GM19099 (cell line): ENCODE data around the gene SERPINA3.

Source experiments
- POLR2A ChIP-seq: IDR thresholded peaks from 3 replicates; pipeline ENCODE4 v1.6.1; 2011; ENCODE audit warnings: low read depth; ENCODE audit not compliant: insufficient read length; ENCODE audit errors: extremely low read depth

The SERPINA3 gene

GRCh38 chr14:94650806-94651805 lies 38.9 kb downstream of the SERPINA3 start:
- no peak for TF ChIP-seq POLR2A

- TF ChIP-seq POLR2A: no peak
Observed at GRCh38 chr14:94653321-94653720, 41.1 kb downstream of the SERPINA3 start.

GRCh38 chr14:94654071-94654861 lies 42.1 kb downstream of the SERPINA3 start:
- no peak for TF ChIP-seq POLR2A

GRCh38 chr14:94655169-94655710 lies 43.0 kb downstream of the SERPINA3 start:
- TF ChIP-seq POLR2A: no peak

GRCh38 chr14:94656043-94656442 lies 43.9 kb downstream of the SERPINA3 start:
- TF ChIP-seq POLR2A: no peak

GRCh38 chr14:94659256-94659655 lies 47.1 kb downstream of the SERPINA3 start:
- no peak for TF ChIP-seq POLR2A

- TF ChIP-seq POLR2A: no peak
Observed at GRCh38 chr14:94659901-94660300, 47.7 kb downstream of the SERPINA3 start.

GRCh38 chr14:94660306-94660946 lies 48.2 kb downstream of the SERPINA3 start:
- no peak for TF ChIP-seq POLR2A

GRCh38 chr14:94663538-94663937 lies 51.3 kb downstream of the SERPINA3 start:
- TF ChIP-seq POLR2A: no peak

GRCh38 chr14:94663965-94664704 lies 51.9 kb downstream of the SERPINA3 start:
- no peak for TF ChIP-seq POLR2A

GRCh38 chr14:94665121-94665520 lies 52.9 kb downstream of the SERPINA3 start:
- no peak for TF ChIP-seq POLR2A

GRCh38 chr14:94665544-94665943 lies 53.4 kb downstream of the SERPINA3 start:
- no peak for TF ChIP-seq POLR2A

- TF ChIP-seq POLR2A: no peak
Observed at GRCh38 chr14:94670692-94671285, 58.6 kb downstream of the SERPINA3 start.
